Measurements from ENCODE around the gene ING1. TPM values are rescaled to one million over a fixed set of nuclear protein-coding genes. Genes with fewer than 3 reads are reported as not detected.
"Not testable (repeated sequence)": the region's sequence is repeated elsewhere in the genome, so short reads cannot be mapped to it uniquely, and the experiment has no call there.

The ING1 gene
- total RNA-seq, 1 donor: 9.2 TPM

- DNase-seq (ENCODE audit: low read depth): no peak
- TF ChIP-seq CTCF (IDR thresholded peaks at IDR 0.05; ENCODE audit: insufficient read depth, low read length): no peak
- H3K4me3 ChIP-seq (ENCODE audit: low read depth, low read length): no peak overlapping the region
Measured at GRCh38 chr13:110690516-110690915, 23.0 kb upstream of the ING1 start.

GRCh38 chr13:110695774-110696173 is 17.7 kb upstream of the ING1 start:
- H3K4me3 ChIP-seq (ENCODE audit: low read depth, low read length); DNase-seq (ENCODE audit: low read depth): not testable (repeated sequence)

- H3K4me3 ChIP-seq (ENCODE audit: low read depth, low read length): no peak overlapping the region
- DNase-seq (ENCODE audit: low read depth): no peak
- no peak for TF ChIP-seq CTCF (IDR thresholded peaks at IDR 0.05; ENCODE audit: insufficient read depth, low read length)
Measured at GRCh38 chr13:110696776-110697175, 16.7 kb upstream of the ING1 start.

GRCh38 chr13:110697842-110698241 is 15.7 kb upstream of the ING1 start:
- no peak overlapping the region for H3K4me3 ChIP-seq (ENCODE audit: low read depth, low read length)
- no peak for DNase-seq (ENCODE audit: low read depth)
- no peak for TF ChIP-seq CTCF (IDR thresholded peaks at IDR 0.05; ENCODE audit: insufficient read depth, low read length)

- no peak for DNase-seq (ENCODE audit: low read depth)
- no peak for TF ChIP-seq CTCF (IDR thresholded peaks at IDR 0.05; ENCODE audit: insufficient read depth, low read length)
- no peak overlapping the region for H3K4me3 ChIP-seq (ENCODE audit: low read depth, low read length)
Measured at GRCh38 chr13:110698689-110699088, 14.8 kb upstream of the ING1 start.

- no peak for DNase-seq (ENCODE audit: low read depth)
- no peak overlapping the region for H3K4me3 ChIP-seq (ENCODE audit: low read depth, low read length)
- no peak for TF ChIP-seq CTCF (IDR thresholded peaks at IDR 0.05; ENCODE audit: insufficient read depth, low read length)
Measured at GRCh38 chr13:110699148-110700145, 14.1 kb upstream of the ING1 start.

GRCh38 chr13:110700186-110700585 is 13.3 kb upstream of the ING1 start:
- DNase-seq (ENCODE audit: low read depth): no peak
- no peak overlapping the region for H3K4me3 ChIP-seq (ENCODE audit: low read depth, low read length)
- TF ChIP-seq CTCF (IDR thresholded peaks at IDR 0.05; ENCODE audit: insufficient read depth, low read length): no peak
